D721Med (cell line): ENCODE measurements around the gene LHFPL5.

Experiments
- DNase-seq: peaks from one replicate; pipeline ENCODE4 v3.0.0; 2011; ENCODE audit warnings: low spot score; ENCODE audit not compliant: insufficient read length
- FAIRE-seq: peaks from 2 replicates; lab custom pipeline; 2011; peaks lifted over from hg19 to GRCh38; lab: Jason Lieb, UNC
- CTCF ChIP-seq: IDR thresholded peaks from 2 replicates; pipeline ENCODE4 v1.5.1; 2012; ENCODE audit warnings: mild to moderate bottlenecking, control low read depth; ENCODE audit not compliant: insufficient read depth; ENCODE audit errors: missing control alignments

Gene LHFPL5

GRCh38 chr6:35775031-35775430 lies 30.1 kb upstream of the LHFPL5 start:
- FAIRE-seq (no peak), DNase-seq (no peak)
- TF ChIP-seq CTCF, result no peak

GRCh38 chr6:35776364-35777215 lies 28.6 kb upstream of the LHFPL5 start, which contains the start of gene CLPSL2:
Gene CLPSL2 (plus strand): TSS chr6:35776598. CDS start chr6:35776619, 21 bp downstream.
- FAIRE-seq (no peak), DNase-seq (no peak)
- no peak for TF ChIP-seq CTCF

GRCh38 chr6:35777356-35778102 lies 27.6 kb upstream of the LHFPL5 start:
- no peak for DNase-seq
- no peak for TF ChIP-seq CTCF
- no peak for FAIRE-seq

DNA sequence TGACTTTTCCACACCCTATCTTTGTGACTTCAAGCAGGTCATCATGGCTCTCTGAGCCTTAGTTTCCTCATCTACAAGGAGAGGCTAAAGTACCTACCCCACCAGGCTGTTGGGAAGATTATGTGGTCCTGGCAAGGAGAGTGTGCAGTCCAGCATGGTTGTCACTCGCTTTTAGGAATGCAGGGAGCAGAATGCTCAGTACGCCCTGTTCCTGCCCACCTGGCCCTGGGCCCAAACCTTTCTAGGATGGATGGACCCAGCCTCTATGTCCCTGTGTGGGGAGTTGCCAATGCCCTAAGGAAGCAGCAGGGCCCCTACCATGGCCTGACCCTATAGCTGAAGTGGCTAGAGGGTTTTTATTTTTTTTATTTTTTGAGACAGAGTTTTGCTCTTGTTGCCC lies 26.7 kb upstream of the LHFPL5 start:
- DNase-seq (no peak), FAIRE-seq (no peak)
- no peak for TF ChIP-seq CTCF

DNA sequence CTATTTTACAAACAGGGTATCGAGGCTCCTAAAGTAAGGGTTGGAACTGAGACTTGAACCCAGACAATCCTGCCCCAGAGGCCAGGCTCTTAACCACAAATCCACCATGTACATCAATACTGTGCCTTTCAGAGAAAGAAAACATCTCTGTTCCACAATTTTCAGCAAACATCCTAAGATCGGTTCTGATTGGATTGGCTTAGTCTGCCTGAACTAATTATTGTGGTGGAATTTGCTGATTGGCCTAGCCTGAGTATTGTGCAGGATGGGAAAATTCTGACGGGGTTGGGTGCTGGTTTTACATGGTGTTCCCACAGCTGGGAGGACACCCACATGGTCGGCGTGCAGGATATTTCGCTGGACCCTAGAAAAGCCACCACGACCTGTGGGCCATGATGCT lies 24.4 kb upstream of the LHFPL5 start, which contains the start of gene CLPSL1:
CLPSL1 (plus strand) TSS at position 301 of the 400 bp plus-strand sequence; CDS start at position 393, 92 bp downstream.
- DNase-seq (no peak), FAIRE-seq (no peak)
- no peak for TF ChIP-seq CTCF

DNA sequence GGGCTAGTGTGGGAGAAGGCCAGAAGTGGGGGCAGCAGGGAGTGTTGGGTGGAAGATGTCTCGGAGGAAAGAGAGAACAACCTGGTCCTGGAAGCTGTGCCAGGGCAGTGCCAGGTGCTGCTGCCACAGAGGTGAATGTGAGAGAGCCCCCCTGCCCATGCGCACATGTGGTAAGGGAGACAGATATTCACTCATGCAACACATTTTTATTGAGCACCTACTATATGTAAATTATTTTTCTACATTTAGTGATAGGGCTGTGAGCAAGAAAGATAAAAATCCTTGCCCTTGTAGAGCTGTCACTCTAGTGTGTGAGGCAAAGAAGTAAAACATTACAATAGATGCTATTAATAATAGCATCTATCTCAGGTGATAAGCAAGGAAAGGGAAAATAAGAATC lies 23.9 kb upstream of the LHFPL5 start:
- DNase-seq (no peak), FAIRE-seq (no peak)
- no peak for TF ChIP-seq CTCF

- no peak for DNase-seq
- no peak for FAIRE-seq
- no peak for TF ChIP-seq CTCF
These were observed 22.7 kb upstream of the LHFPL5 start for GRCh38 chr6:35782424-35782823.
